ENCODE results near the gene L3MBTL4. TPM values are rescaled to one million over a fixed set of nuclear protein-coding genes. Genes with fewer than 3 reads are reported as not detected.

The L3MBTL4 gene
- total RNA-seq, 3 donors from 2014 or later: 4.9 to 13.9 (median 5.4) TPM

GRCh38 chr18:6428851-6429395 is 14.2 kb upstream of the L3MBTL4 start:
- no peaks in the 10 kb centered on the region for H3K36me3 ChIP-seq (ENCODE audit: low read depth)
- no peak for ATAC-seq
- no peaks in the 10 kb centered on the region for H3K9me3 ChIP-seq
- TF ChIP-seq CTCF (IDR thresholded peaks at IDR 0.05): no peak
- no peak for DNase-seq
- no peak overlapping the region for H3K4me3 ChIP-seq
- intact Hi-C loops (cut with DNase I, micrococcal nuclease): no loop called here
- no peaks in the 10 kb centered on the region for H3K4me1 ChIP-seq (ENCODE audit: low read depth)

- no peak for TF ChIP-seq CTCF (IDR thresholded peaks at IDR 0.05)
- intact Hi-C loops (cut with DNase I, micrococcal nuclease): no loop called here
- Histone ChIP-seq H3K36me3 (ENCODE audit: low read depth) (no peaks in the 10 kb centered on the region), H3K4me3 (no peak overlapping the region), H3K9me3 (no peaks in the 10 kb centered on the region), H3K4me1 (ENCODE audit: low read depth) (no peaks in the 10 kb centered on the region)
- DNase-seq: no peak
- ATAC-seq: no peak
These were observed 12.6 kb upstream of the L3MBTL4 start for GRCh38 chr18:6427286-6427685.

- H3K4me3 ChIP-seq: no peak overlapping the region
- H3K36me3 ChIP-seq (ENCODE audit: low read depth): no peaks in the 10 kb centered on the region
- no peaks in the 10 kb centered on the region for H3K4me1 ChIP-seq (ENCODE audit: low read depth)
- no peak for ATAC-seq
- H3K9me3 ChIP-seq: no peaks in the 10 kb centered on the region
- no peak for DNase-seq
- intact Hi-C loops (cut with DNase I, micrococcal nuclease): no loop called here
- TF ChIP-seq CTCF (IDR thresholded peaks at IDR 0.05): no peak
These were observed 8.6 kb upstream of the L3MBTL4 start for GRCh38 chr18:6423289-6423688.

GRCh38 chr18:6414118-6414722 is 491 bp downstream of the L3MBTL4 start:
- no peaks in the 10 kb centered on the region for H3K4me1 ChIP-seq (ENCODE audit: low read depth)
- intact Hi-C loops (cut with DNase I, micrococcal nuclease): no loop called here
- TF ChIP-seq CTCF (IDR thresholded peaks at IDR 0.05): no peak
- H3K4me3 ChIP-seq: peak overlapping the region; percentile 57
- DNase-seq (peak; percentile 81 to 87 (median 83)), ATAC-seq (peak; percentile 96)
- H3K9me3 ChIP-seq: no peaks in the 10 kb centered on the region
- no peaks in the 10 kb centered on the region for H3K36me3 ChIP-seq (ENCODE audit: low read depth)

- no peak for TF ChIP-seq CTCF (IDR thresholded peaks at IDR 0.05)
- DNase-seq: peak in 1 of 3 donors; percentile 11
- Histone ChIP-seq H3K4me3 (peak overlapping the region; percentile 57), H3K36me3 (ENCODE audit: low read depth) (no peaks in the 10 kb centered on the region), H3K9me3 (no peaks in the 10 kb centered on the region), H3K4me1 (ENCODE audit: low read depth) (no peaks in the 10 kb centered on the region)
- intact Hi-C loops (cut with DNase I, micrococcal nuclease): no loop called here
- peak; percentile 3 for ATAC-seq
These were observed 1.1 kb downstream of the L3MBTL4 start for GRCh38 chr18:6413579-6414117.

Data from mucosa of descending colon (tissue), 3 donors.